SK-N-SH treated with all-trans-retinoic acid at 6 μM for 48 hours (cell line): ENCODE measurements around the gene ATP2C1.

Experiments
- ATAC-seq: fragments of 200-7000 bp; cut with Tn5 transposase; 3 replicates; pipeline ENCODE4 v1.9.1; 2020; ENCODE audit warnings: mild to moderate bottlenecking, moderate library complexity
- ARNTL ChIP-seq: fragments of 450-650 bp; formaldehyde crosslinking; IDR thresholded peaks from 2 replicates; pipeline ENCODE4 v1.5.0; 2020; ENCODE audit warnings: low read depth, mild to moderate bottlenecking, moderate library complexity, borderline replicate concordance
- BACH2 ChIP-seq: fragments of 250-450 bp; sonication (Bioruptor Pico); IDR thresholded peaks from 2 replicates; pipeline ENCODE4 v1.9.0; 2021; ENCODE audit warnings: mild to moderate bottlenecking, borderline replicate concordance
- CREB5 ChIP-seq: fragments of 250-450 bp; sonication (Bioruptor Pico); IDR thresholded peaks from 2 replicates; pipeline ENCODE4 v1.5.1; 2020; ENCODE audit warnings: low read depth, mild to moderate bottlenecking, moderate library complexity
- CSDC2 ChIP-seq: fragments of 250-450 bp; sonication (Bioruptor Pico); IDR thresholded peaks from 2 replicates; pipeline ENCODE4 v1.5.0; 2020; ENCODE audit warnings: mild to moderate bottlenecking, moderate library complexity
- CSRNP3 ChIP-seq: fragments of 250-450 bp; sonication (Bioruptor Pico); IDR thresholded peaks from 2 replicates; pipeline ENCODE4 v1.5.1; 2021; ENCODE audit warnings: mild to moderate bottlenecking, moderate library complexity
- ESRRG ChIP-seq: fragments of 250-450 bp; sonication (Bioruptor Pico); IDR thresholded peaks from 2 replicates; pipeline ENCODE4 v1.6.1; 2021; ENCODE audit warnings: mild to moderate bottlenecking
- GLIS3 ChIP-seq: fragments of 250-450 bp; sonication (Bioruptor Pico); IDR thresholded peaks from 2 replicates; pipeline ENCODE4 v1.5.0; 2020; ENCODE audit warnings: mild to moderate bottlenecking, moderate library complexity
- ISL1 ChIP-seq: fragments of 250-450 bp; sonication (Bioruptor Pico); IDR thresholded peaks from 2 replicates; pipeline ENCODE4 v2.1.2; 2022; ENCODE audit warnings: mild to moderate bottlenecking, moderate library complexity
- OSR1 ChIP-seq: fragments of 250-450 bp; sonication (Bioruptor Pico); IDR thresholded peaks from 2 replicates; pipeline ENCODE4 v1.8.0; 2022; ENCODE audit warnings: moderate library complexity, mild to moderate bottlenecking, inconsistent platforms
- PATZ1 ChIP-seq: fragments of 250-450 bp; sonication (Bioruptor Pico); IDR thresholded peaks from 2 replicates; pipeline ENCODE4 v1.8.0; 2020; ENCODE audit warnings: mild to moderate bottlenecking, moderate library complexity, borderline replicate concordance
- POU6F1 ChIP-seq: fragments of 250-450 bp; sonication (Bioruptor Pico); IDR thresholded peaks from 2 replicates; pipeline ENCODE4 v1.8.0; 2021; ENCODE audit warnings: low read depth, mild to moderate bottlenecking, moderate library complexity, borderline replicate concordance
- PPARA ChIP-seq: fragments of 250-450 bp; sonication (Bioruptor Pico); IDR thresholded peaks from 2 replicates; pipeline ENCODE4 v1.5.0; 2020; ENCODE audit warnings: mild to moderate bottlenecking, borderline replicate concordance
- RARB ChIP-seq: fragments of 250-450 bp; sonication (Bioruptor Pico); IDR thresholded peaks from 2 replicates; pipeline ENCODE4 v1.8.0; 2021; ENCODE audit warnings: mild to moderate bottlenecking, moderate library complexity
- SNAI2 ChIP-seq: fragments of 250-450 bp; sonication (Bioruptor Pico); IDR thresholded peaks from 2 replicates; pipeline ENCODE4 v1.5.0; 2020; ENCODE audit warnings: mild to moderate bottlenecking, moderate library complexity
- TCF4 ChIP-seq: fragments of 250-450 bp; sonication (Bioruptor Pico); IDR thresholded peaks from 2 replicates; pipeline ENCODE4 v1.8.0; 2021; ENCODE audit warnings: mild to moderate bottlenecking, moderate library complexity, borderline replicate concordance
- TOX ChIP-seq: fragments of 250-450 bp; sonication (Bioruptor Pico); IDR thresholded peaks from 2 replicates; pipeline ENCODE4 v1.8.0; 2021; ENCODE audit warnings: mild to moderate bottlenecking, moderate library complexity, borderline replicate concordance
- TSHZ2 ChIP-seq: fragments of 250-450 bp; sonication (Bioruptor Pico); IDR thresholded peaks from 2 replicates; pipeline ENCODE4 v1.5.0; 2020; ENCODE audit warnings: mild to moderate bottlenecking, moderate library complexity
- ZC3H10 ChIP-seq: fragments of 250-450 bp; sonication (Bioruptor Pico); IDR thresholded peaks from 2 replicates; pipeline ENCODE4 v1.5.1; 2021; ENCODE audit warnings: mild to moderate bottlenecking, moderate library complexity
- ZFP3 ChIP-seq: fragments of 250-450 bp; sonication (Bioruptor Pico); IDR thresholded peaks from 2 replicates; pipeline ENCODE4 v1.5.0; 2020; ENCODE audit warnings: mild to moderate bottlenecking, moderate library complexity
- ZFP30 ChIP-seq: fragments of 450-650 bp; formaldehyde crosslinking; IDR thresholded peaks from 2 replicates; pipeline ENCODE4 v1.5.0; 2022; ENCODE audit warnings: mild to moderate bottlenecking, moderate library complexity
- ZNF565 ChIP-seq: fragments of 450-650 bp; formaldehyde crosslinking; conservative IDR thresholded peaks from 2 replicates; pipeline ENCODE4 v1.5.0; 2020; ENCODE audit warnings: low read depth, mild to moderate bottlenecking, moderate library complexity
- ZNF70 ChIP-seq: fragments of 450-650 bp; formaldehyde crosslinking; IDR thresholded peaks from 2 replicates; pipeline ENCODE4 v1.5.0; 2020; ENCODE audit warnings: mild to moderate bottlenecking, moderate library complexity
- ZNF8 ChIP-seq: fragments of 450-650 bp; formaldehyde crosslinking; IDR thresholded peaks from 2 replicates; pipeline ENCODE4 v1.5.0; 2020; ENCODE audit warnings: mild to moderate bottlenecking, moderate library complexity

The ATP2C1 gene

GRCh38 chr3:130981469-130981868 lies 87.6 kb downstream of the ATP2C1 start:
- TF ChIP-seq BACH2 (CRISPR knock-in tag): no peak
- TF ChIP-seq ZNF8 (CRISPR knock-in tag): no peak
- TF ChIP-seq ARNTL: no peak
- TF ChIP-seq ZFP30 (CRISPR knock-in tag): no peak
- TF ChIP-seq CSDC2 (CRISPR knock-in tag): no peak
- TF ChIP-seq ESRRG (CRISPR knock-in tag): no peak
- TF ChIP-seq ZNF565 (CRISPR knock-in tag): no peak
- no peak for TF ChIP-seq POU6F1 (CRISPR knock-in tag)
- no peak for TF ChIP-seq ZFP3 (CRISPR knock-in tag)
- no peak for TF ChIP-seq GLIS3 (CRISPR knock-in tag)
- TF ChIP-seq TCF4 (CRISPR knock-in tag): no peak
- TF ChIP-seq SNAI2: no peak
- TF ChIP-seq PATZ1 (CRISPR knock-in tag): no peak
- no peak for TF ChIP-seq CREB5 (CRISPR knock-in tag)
- TF ChIP-seq ZC3H10: no peak
- TF ChIP-seq TSHZ2 (CRISPR knock-in tag): no peak
- ATAC-seq: no peak

GRCh38 chr3:130990282-130990681 lies 96.4 kb downstream of the ATP2C1 start:
- TF ChIP-seq TCF4 (CRISPR knock-in tag): no peak
- no peak for TF ChIP-seq CSDC2 (CRISPR knock-in tag)
- no peak for TF ChIP-seq BACH2 (CRISPR knock-in tag)
- TF ChIP-seq TOX: no peak
- TF ChIP-seq ZNF70: no peak
- no peak for TF ChIP-seq ESRRG (CRISPR knock-in tag)
- TF ChIP-seq ZNF565 (CRISPR knock-in tag): no peak
- no peak for TF ChIP-seq OSR1 (CRISPR knock-in tag)
- TF ChIP-seq CSRNP3 (CRISPR knock-in tag): no peak
- TF ChIP-seq PPARA (CRISPR knock-in tag): no peak
- no peak for TF ChIP-seq ISL1 (CRISPR knock-in tag)
- no peak for TF ChIP-seq PATZ1 (CRISPR knock-in tag)
- no peak for TF ChIP-seq TSHZ2 (CRISPR knock-in tag)
- no peak for TF ChIP-seq RARB
- TF ChIP-seq SNAI2: no peak
- TF ChIP-seq ZNF8 (CRISPR knock-in tag): no peak
- TF ChIP-seq, all 23 proteins: peak for 0
- ATAC-seq: no peak
